Parathyroid adenoma (tissue), 2 donors: ENCODE data around the gene PLCXD1.

Experiments
- H2AFZ ChIP-seq: fragments of 300-600 bp; sonication (generic); one replicate; pipeline ENCODE4 v1.7.0; 2017; ENCODE audit warnings: antibody characterized with exemption, mild to moderate bottlenecking
- H3K27ac ChIP-seq: fragments of 300-600 bp; sonication (generic); one replicate; pipeline ENCODE4 v1.7.0; 2017
- H3K27me3 ChIP-seq: fragments of 300-600 bp; sonication (generic); one replicate; pipeline ENCODE4 v1.7.0; 2017; ENCODE audit warnings: low read length; ENCODE audit not compliant: control insufficient read depth, insufficient read depth
- H3K36me3 ChIP-seq: fragments of 300-600 bp; sonication (generic); one replicate; pipeline ENCODE4 v1.7.0; 2017; ENCODE audit warnings: low read length; ENCODE audit not compliant: control insufficient read depth, insufficient read depth
- H3K4me1 ChIP-seq: fragments of 300-600 bp; sonication (generic); one replicate; pipeline ENCODE4 v1.7.0; 2017; ENCODE audit warnings: control low read depth
- H3K4me2 ChIP-seq: fragments of 300-600 bp; sonication (generic); one replicate; pipeline ENCODE4 v1.7.0; 2017; ENCODE audit warnings: low read length
- H3K4me3 ChIP-seq: fragments of 300-600 bp; sonication (generic); one replicate; pipeline ENCODE4 v1.7.0; 2017; ENCODE audit warnings: low read depth, low read length
- H3K79me2 ChIP-seq: fragments of 300-600 bp; sonication (generic); one replicate; pipeline ENCODE4 v1.7.0; 2017; ENCODE audit warnings: control low read depth
- H3K9ac ChIP-seq: fragments of 300-600 bp; sonication (generic); one replicate; pipeline ENCODE4 v1.7.0; 2017; ENCODE audit warnings: mild to moderate bottlenecking
- H3K9me3 ChIP-seq: fragments of 300-600 bp; sonication (generic); one replicate; pipeline ENCODE4 v1.7.0; 2017; ENCODE audit warnings: low read length; ENCODE audit not compliant: control insufficient read depth
- TF ChIP-seq, protein P1 (sequence below): fragments of 300-600 bp; sonication (generic); IDR thresholded peaks from one replicate; pipeline ENCODE4 v1.7.0; 2017; ENCODE audit warnings: antibody characterized with exemption, mild to moderate bottlenecking
- donor health status: primary hyperparathyroidism.

PLCXD1 gene

DNA sequence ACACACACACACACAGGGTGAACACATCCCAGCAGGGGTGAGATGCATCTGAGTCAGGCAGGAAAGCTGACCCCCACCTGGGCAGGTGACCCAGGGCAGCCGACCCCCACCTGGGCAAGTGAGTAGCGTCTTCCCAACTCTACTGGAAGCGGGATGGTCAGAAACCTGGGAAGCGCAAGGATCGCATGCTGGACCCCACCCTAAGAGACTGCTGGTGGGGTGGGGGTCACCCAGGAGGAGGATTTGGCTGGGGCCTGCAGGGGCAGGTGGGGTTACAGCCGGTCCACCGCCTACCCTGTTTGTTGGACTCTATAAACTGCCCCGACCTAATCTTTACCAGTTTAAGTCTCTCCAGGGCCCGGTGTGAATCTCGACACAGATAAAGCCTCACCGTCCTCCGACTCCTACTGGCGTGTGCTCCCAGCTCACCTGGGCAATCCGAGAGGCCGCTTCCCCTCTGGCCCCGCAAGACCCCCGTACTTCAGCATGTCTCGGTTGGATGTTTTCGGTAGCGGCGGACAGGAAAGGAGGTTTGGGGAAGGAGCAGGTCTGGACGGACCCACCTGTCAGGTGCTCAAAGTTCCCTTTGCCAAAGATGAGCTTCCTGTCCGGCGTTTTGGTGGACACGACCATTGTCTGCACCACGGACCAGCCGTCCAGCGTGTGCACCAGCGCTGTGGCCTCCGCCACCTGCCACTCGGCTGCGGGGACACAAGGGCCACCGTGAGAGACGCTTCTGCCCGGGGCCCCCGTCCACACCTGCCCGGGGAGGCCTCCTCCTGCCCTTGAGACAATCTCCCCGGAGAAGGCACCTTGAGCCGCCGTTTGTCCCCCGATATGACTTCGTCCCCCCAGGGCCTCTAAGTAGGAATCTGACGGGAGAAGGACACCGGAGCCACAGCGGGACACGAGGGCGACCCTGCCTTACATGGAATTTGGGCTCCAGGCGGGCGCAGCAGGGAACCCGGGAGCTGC, 35.5 kb downstream of the PLCXD1 start:
- H2AFZ ChIP-seq, result no peak overlapping the region
- TF ChIP-seq, protein P1, sequence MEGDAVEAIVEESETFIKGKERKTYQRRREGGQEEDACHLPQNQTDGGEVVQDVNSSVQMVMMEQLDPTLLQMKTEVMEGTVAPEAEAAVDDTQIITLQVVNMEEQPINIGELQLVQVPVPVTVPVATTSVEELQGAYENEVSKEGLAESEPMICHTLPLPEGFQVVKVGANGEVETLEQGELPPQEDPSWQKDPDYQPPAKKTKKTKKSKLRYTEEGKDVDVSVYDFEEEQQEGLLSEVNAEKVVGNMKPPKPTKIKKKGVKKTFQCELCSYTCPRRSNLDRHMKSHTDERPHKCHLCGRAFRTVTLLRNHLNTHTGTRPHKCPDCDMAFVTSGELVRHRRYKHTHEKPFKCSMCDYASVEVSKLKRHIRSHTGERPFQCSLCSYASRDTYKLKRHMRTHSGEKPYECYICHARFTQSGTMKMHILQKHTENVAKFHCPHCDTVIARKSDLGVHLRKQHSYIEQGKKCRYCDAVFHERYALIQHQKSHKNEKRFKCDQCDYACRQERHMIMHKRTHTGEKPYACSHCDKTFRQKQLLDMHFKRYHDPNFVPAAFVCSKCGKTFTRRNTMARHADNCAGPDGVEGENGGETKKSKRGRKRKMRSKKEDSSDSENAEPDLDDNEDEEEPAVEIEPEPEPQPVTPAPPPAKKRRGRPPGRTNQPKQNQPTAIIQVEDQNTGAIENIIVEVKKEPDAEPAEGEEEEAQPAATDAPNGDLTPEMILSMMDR, result no peak
- no peak overlapping the region for H3K4me3 ChIP-seq

DNA sequence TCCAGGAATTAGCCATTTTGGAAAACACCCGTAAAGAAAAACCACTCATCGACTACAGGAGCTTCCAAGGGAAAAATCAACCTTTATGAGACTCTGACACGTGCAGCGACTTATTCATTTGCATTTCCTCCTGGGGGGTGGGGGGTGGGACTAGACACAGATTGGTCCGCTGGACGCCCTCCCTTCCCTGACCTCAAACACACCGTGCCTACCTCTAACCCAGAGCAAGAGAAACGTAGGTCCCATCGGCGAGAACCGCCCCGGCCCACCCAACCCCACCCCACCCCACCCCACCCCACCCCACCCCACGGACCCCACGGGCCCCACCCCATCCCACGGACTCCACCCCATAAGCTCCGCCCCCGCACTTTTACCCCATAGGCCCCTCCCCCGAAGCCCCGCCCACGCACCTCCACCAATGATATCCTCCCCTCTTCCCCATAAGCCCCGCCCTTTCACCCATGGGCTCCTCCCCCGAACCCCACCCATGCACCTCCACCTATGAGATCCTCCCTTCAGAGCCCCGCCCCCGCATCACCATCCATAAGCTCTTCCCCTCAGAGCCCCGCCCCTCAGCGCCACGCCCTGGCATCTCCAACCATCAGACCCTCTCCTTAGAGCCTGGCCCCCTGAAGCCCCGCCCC, 36.4 kb downstream of the PLCXD1 start:
- H3K36me3 ChIP-seq, result no peaks in the 10 kb centered on the region
- no peaks in the 10 kb centered on the region for H3K27me3 ChIP-seq
- peak overlapping the region; percentile 77 for H3K27ac ChIP-seq
- no peaks in the 10 kb centered on the region for H3K79me2 ChIP-seq
- peak overlapping the region; percentile 87 for H3K4me3 ChIP-seq
- no peak overlapping the region for H3K9ac ChIP-seq
- no peak overlapping the region for H2AFZ ChIP-seq
- TF ChIP-seq, protein P1, result no peak
- H3K4me2 ChIP-seq, result peak overlapping the region; percentile 61
- no peaks in the 10 kb centered on the region for H3K4me1 ChIP-seq
- H3K9me3 ChIP-seq, result no peaks in the 10 kb centered on the region

More for the DNA sequence above, 35.5 kb downstream of the PLCXD1 start:
- H3K9ac ChIP-seq, result no peak overlapping the region
- no peaks in the 10 kb centered on the region for H3K27me3 ChIP-seq
- no peaks in the 10 kb centered on the region for H3K9me3 ChIP-seq
- H3K4me2 ChIP-seq, result no peak overlapping the region
- H3K27ac ChIP-seq, result no peak overlapping the region
- H3K36me3 ChIP-seq, result no peaks in the 10 kb centered on the region
- H3K4me1 ChIP-seq, result no peaks in the 10 kb centered on the region
- H3K79me2 ChIP-seq, result no peaks in the 10 kb centered on the region

- H3K27ac ChIP-seq, result peak overlapping the region; percentile 77
- peak overlapping the region; percentile 87 for H3K4me3 ChIP-seq
- H3K9me3 ChIP-seq, result no peaks in the 10 kb centered on the region
- peak overlapping the region; percentile 61 for H3K4me2 ChIP-seq
- H3K9ac ChIP-seq, result no peak overlapping the region
- no peaks in the 10 kb centered on the region for H3K27me3 ChIP-seq
- no peaks in the 10 kb centered on the region for H3K79me2 ChIP-seq
- H3K4me1 ChIP-seq, result no peaks in the 10 kb centered on the region
- H3K36me3 ChIP-seq, result no peaks in the 10 kb centered on the region
- TF ChIP-seq, protein P1, result no peak
- H2AFZ ChIP-seq, result peak overlapping the region; percentile 80
Observed at GRCh38 chrX:318068-318738, 37.0 kb downstream of the PLCXD1 start.

GRCh38 chrX:318739-319578, 37.8 kb downstream of the PLCXD1 start, which contains the start of gene GTPBP6:
TSS of gene GTPBP6 (minus strand) at chrX:318796. CDS start at chrX:318787, 9 bp downstream.
- H3K27ac ChIP-seq, result peak within 1 kb of the TSS; percentile 77
- no peaks in the 10 kb centered on the region for H3K9me3 ChIP-seq
- no peaks in the 10 kb centered on the region for H3K79me2 ChIP-seq
- H3K9ac ChIP-seq, result peak within 1 kb of the TSS; percentile 61
- H3K36me3 ChIP-seq, result no peaks in the 10 kb centered on the region
- no peaks in the 10 kb centered on the region for H3K27me3 ChIP-seq
- TF ChIP-seq, protein P1, result no peak
- peak within 1 kb of the TSS; percentile 92 for H2AFZ ChIP-seq
- H3K4me3 ChIP-seq, result peak within 1 kb of the TSS; percentile 94
- H3K4me1 ChIP-seq, result no peaks in the 10 kb centered on the region
- peak within 1 kb of the TSS; percentile 93 for H3K4me2 ChIP-seq
